Kidney epithelial cell (primary cell): ENCODE results near the gene TPRG1. TPM values are rescaled to one million over a fixed set of nuclear protein-coding genes. Genes with fewer than 3 reads are reported as not detected.

Experiments used
- DNase-seq: peaks from one replicate; pipeline ENCODE4 v3.0.0-alpha.2; 2010; ENCODE audit warnings: low read depth
- H3K27me3 ChIP-seq: 2 replicates; pipeline ENCODE4 v1.6.0; 2011; ENCODE audit warnings: low read length; ENCODE audit not compliant: control insufficient read depth, insufficient read depth
- H3K36me3 ChIP-seq: 2 replicates; pipeline ENCODE4 v1.5.1; 2011; ENCODE audit warnings: low read length; ENCODE audit not compliant: control insufficient read depth, insufficient read depth
- H3K4me3 ChIP-seq: 2 replicates; pipeline ENCODE4 v1.5.1; 2011; ENCODE audit warnings: low read depth, mild to moderate bottlenecking, control low read depth, low read length
- total RNA-seq: library from RNA; depleted of rRNA; stranded (reverse); fragments of >200 nt; gene quantifications from 2 replicates; pipeline ENCODE4 v1.2.3, GENCODE V29; 2015
- TF ChIP-seq, protein P1 (sequence below): IDR thresholded peaks from 2 replicates; pipeline ENCODE4 v1.5.1; 2011; ENCODE audit warnings: mild to moderate bottlenecking, moderate library complexity, low read length, control low read depth, inconsistent platforms; ENCODE audit not compliant: insufficient read depth, poor library complexity, severe bottlenecking

The TPRG1 gene
- total RNA-seq, 1 donor from 2014 or later, result 1.4 TPM

DNA sequence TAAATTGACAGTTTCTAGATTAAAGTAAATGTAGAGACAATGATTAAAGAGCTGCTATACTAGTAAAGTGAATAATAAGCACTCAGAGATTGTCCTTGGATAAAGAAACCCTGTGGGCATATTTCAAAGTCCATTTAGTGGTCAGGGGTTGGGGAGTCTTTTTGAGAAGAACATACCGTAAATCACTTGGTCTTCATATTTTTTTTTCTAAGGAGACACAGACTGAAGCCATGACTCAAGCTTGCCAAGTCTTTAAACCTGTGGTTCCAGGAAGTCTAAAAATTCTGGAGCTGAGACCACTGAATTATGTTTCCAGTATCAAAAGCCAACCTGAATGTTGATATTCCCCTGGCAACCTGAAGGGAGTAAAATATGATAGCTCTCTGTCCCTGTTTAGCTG is 171.0 kb downstream of the TPRG1 start:
- H3K4me3 ChIP-seq, result no peak overlapping the region
- H3K36me3 ChIP-seq, result no peaks in the 10 kb centered on the region
- TF ChIP-seq, protein P1, sequence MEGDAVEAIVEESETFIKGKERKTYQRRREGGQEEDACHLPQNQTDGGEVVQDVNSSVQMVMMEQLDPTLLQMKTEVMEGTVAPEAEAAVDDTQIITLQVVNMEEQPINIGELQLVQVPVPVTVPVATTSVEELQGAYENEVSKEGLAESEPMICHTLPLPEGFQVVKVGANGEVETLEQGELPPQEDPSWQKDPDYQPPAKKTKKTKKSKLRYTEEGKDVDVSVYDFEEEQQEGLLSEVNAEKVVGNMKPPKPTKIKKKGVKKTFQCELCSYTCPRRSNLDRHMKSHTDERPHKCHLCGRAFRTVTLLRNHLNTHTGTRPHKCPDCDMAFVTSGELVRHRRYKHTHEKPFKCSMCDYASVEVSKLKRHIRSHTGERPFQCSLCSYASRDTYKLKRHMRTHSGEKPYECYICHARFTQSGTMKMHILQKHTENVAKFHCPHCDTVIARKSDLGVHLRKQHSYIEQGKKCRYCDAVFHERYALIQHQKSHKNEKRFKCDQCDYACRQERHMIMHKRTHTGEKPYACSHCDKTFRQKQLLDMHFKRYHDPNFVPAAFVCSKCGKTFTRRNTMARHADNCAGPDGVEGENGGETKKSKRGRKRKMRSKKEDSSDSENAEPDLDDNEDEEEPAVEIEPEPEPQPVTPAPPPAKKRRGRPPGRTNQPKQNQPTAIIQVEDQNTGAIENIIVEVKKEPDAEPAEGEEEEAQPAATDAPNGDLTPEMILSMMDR, result no peak
- peaks cover 12% of the 10 kb centered on the region for H3K27me3 ChIP-seq
- DNase-seq, result no peak

DNA sequence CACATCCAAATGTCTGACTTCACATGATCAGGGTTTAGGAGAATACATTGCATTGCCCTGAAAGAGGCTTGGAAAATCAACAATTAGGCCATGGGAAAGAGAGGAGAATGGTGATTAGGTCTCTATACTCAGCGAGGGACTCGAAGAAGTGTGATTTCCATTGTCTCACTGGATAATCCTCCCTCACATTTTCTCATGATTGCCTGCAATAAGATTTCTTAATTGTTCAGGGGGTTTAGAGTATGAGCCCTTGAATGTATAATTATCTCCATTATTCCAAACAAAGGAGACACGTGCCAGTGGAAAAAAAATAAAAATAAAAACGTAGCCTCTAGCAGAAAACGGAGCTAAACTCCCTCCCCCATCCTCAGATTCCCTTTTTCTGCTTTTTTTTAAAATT is 173.2 kb downstream of the TPRG1 start:
- no peak for DNase-seq
- H3K36me3 ChIP-seq, result no peaks in the 10 kb centered on the region
- TF ChIP-seq, protein P1, result no peak
- no peak overlapping the region for H3K4me3 ChIP-seq
- H3K27me3 ChIP-seq, result peaks cover 8% of the 10 kb centered on the region

GRCh38 chr3:189349772-189350171 is 178.0 kb downstream of the TPRG1 start:
- Histone ChIP-seq H3K27me3 (no peaks in the 10 kb centered on the region), H3K4me3 (no peak overlapping the region), H3K36me3 (no peaks in the 10 kb centered on the region)
- TF ChIP-seq, protein P1, result no peak
- no peak for DNase-seq

DNA sequence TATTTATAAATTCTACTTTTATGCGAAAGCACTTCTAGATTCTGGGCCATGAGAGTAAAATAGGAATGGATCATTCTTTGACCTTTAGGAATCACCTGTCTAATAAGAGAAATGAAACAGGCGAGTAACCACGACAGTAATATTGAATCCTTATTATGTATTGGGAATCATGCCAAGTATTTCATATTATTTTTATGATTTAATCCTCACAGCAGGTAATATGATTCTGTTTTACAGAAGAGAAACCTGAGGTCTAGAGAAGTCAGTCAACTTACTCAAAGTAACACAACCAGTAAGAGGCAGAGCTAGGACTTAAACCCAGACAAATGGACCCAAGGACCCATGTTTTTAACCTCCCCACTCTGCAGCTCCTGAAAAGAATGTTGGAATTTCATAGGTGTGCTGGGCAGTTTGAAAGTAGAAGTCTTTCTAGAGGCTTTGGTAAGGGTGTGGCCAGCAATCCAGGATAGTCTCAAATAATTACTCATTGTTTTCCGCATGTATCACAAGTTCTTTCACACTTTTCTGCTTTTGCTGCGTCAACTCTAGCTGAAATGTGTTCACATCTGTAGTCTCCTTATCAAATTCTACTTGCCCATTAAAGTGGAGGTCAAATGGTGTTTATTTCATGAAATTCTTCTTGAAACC is 181.7 kb downstream of the TPRG1 start:
- Histone ChIP-seq H3K27me3 (no peaks in the 10 kb centered on the region), H3K36me3 (no peaks in the 10 kb centered on the region), H3K4me3 (no peak overlapping the region)
- TF ChIP-seq, protein P1, result no peak
- DNase-seq, result no peak

DNA sequence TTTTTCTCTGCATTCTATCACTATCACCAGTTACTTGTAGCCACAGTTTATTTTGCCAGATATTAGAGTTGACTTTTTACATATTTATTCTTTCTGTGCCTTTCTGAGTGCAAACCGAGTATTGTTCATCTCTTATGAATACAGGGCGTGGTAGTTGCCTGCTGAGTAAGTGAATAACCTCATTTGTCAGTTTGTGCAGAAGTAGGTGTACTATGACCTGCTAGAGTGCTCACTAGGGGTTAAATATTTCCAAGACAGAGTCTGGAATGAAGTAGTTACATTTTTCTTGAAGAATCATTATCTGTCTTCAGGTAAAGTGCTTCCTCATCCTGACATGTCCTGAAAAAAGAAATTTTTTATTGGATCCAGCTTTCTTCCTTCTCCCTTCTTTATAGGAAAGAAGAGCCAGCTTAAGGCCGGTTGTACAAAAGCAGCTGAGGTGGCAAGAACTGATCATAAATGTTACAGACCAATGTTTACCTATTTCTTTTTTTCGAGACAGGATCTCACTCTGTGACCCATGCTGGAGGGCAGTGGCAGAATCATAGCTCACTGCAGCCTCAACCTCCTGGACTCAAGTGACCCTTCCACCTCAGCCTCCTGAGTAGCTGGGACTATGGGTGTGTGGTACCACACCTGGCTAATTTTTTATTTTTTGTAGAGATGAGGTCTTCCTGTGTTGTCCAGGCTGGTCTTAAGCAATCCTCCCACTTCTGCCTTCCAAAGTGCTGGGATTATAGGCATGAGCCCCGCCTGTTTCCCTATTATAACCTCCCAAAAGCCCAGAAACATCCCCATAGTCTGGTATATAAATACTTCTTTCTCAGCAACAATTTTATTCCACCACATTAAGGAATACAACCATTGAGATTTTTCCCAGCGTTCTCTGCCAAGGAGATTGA is 182.5 kb downstream of the TPRG1 start:
- Histone ChIP-seq H3K36me3 (no peaks in the 10 kb centered on the region), H3K4me3 (no peak overlapping the region), H3K27me3 (no peaks in the 10 kb centered on the region)
- DNase-seq, result no peak
- TF ChIP-seq, protein P1, result no peak
